Stimulated activated CD8-positive, alpha-beta memory T cell treated with anti-CD3 and anti-CD28 coated beads, Interleukin-7, amount 100 ng/mL, for 48 hours (primary cell): ENCODE measurements around the gene DNAJC7.
A peak's percentile ranks its signal among the peaks of the same experiment; 100 is the strongest.
"Not testable (repeated sequence)": the region's sequence is repeated elsewhere in the genome, so short reads cannot be mapped to it uniquely, and the experiment has no call there.

Experiments used
- DNase-seq, 2 donors: peaks; one replicate each; pipeline ENCODE4 v3.0.0-alpha.2; 2020; ENCODE audit warnings: low read depth in 1 of 2; ENCODE audit errors: extremely low read depth in 1 of 2

DNAJC7 gene

GRCh38 chr17:42041619-42042018, 24.4 kb upstream of the DNAJC7 start:
- no peak for DNase-seq

- DNase-seq, result no peak
These were observed 23.6 kb upstream of the DNAJC7 start for GRCh38 chr17:42040818-42041217.

GRCh38 chr17:42039794-42040763, 22.8 kb upstream of the DNAJC7 start:
- DNase-seq, result no peak

GRCh38 chr17:42038221-42038973, 21.2 kb upstream of the DNAJC7 start:
- DNase-seq, result no peak

GRCh38 chr17:42034059-42034458, 16.8 kb upstream of the DNAJC7 start:
- no peak for DNase-seq

GRCh38 chr17:42031584-42031983, 14.3 kb upstream of the DNAJC7 start:
- no peak for DNase-seq

GRCh38 chr17:42028791-42029127, 11.5 kb upstream of the DNAJC7 start:
- DNase-seq, result no peak

- no peak for DNase-seq
These were observed 10.9 kb upstream of the DNAJC7 start for GRCh38 chr17:42027961-42028790.

- DNase-seq, result no peak
These were observed 10.3 kb upstream of the DNAJC7 start for GRCh38 chr17:42027590-42027889.

GRCh38 chr17:42026857-42027589, 9.8 kb upstream of the DNAJC7 start:
- no peak for DNase-seq

- DNase-seq, result no peak
These were observed 8.7 kb upstream of the DNAJC7 start for GRCh38 chr17:42025936-42026335.

- DNase-seq, result no peak
These were observed 7.9 kb upstream of the DNAJC7 start for GRCh38 chr17:42025191-42025579.

GRCh38 chr17:42023524-42024349, 6.5 kb upstream of the DNAJC7 start:
- no peak for DNase-seq

- not testable (repeated sequence) for DNase-seq
These were observed 3.6 kb upstream of the DNAJC7 start for GRCh38 chr17:42020845-42021244.

- peak; percentile 92 to 95 for DNase-seq
These were observed 2.5 kb upstream of the DNAJC7 start, which contains the start of gene NKIRAS2 for GRCh38 chr17:42019509-42020404. Gene NKIRAS2 (plus strand): TSS chr17:42020090. CDS start chr17:42021578, 1,488 bp downstream.

- DNase-seq, result no peak
These were observed 1.7 kb upstream of the DNAJC7 start for GRCh38 chr17:42018988-42019387.

- no peak for DNase-seq
These were observed 1.1 kb upstream of the DNAJC7 start for GRCh38 chr17:42018339-42018738.

- DNase-seq, result no peak
These were observed 594 bp upstream of the DNAJC7 start for GRCh38 chr17:42017866-42018200.

GRCh38 chr17:42016411-42016831, 818 bp downstream of the DNAJC7 start:
- DNase-seq, result no peak
